Measurements from ENCODE around the gene YPEL3. TPM values are rescaled to one million over a fixed set of nuclear protein-coding genes. Genes with fewer than 3 reads are reported as not detected.
A peak's percentile ranks its signal among the peaks of the same experiment; 100 is the strongest.

Gene YPEL3
- polyA plus RNA-seq, 3 donors from 2014 or later: 248 to 354 (median 284) TPM

- no peaks in the 10 kb centered on the region for H3K9me3 Mint-ChIP-seq
- no peak overlapping the region for H3K4me3 Mint-ChIP-seq
- no peak for DNase-seq
- peaks cover 9 to 15% of the 10 kb centered on the region in 2 donors for H3K4me1 Mint-ChIP-seq
- H3K27me3 Mint-ChIP-seq (ENCODE audit: low read depth in 3 of 3): peaks cover 0 to 4% (median 1%) of the 10 kb centered on the region in 3 donors
- peaks cover 4 to 28% (median 14%) of the 10 kb centered on the region in 3 donors for H3K36me3 Mint-ChIP-seq
- peak overlapping the region in 5 of 6 donors; percentile 17 to 75 (median 60) for H3K27ac Mint-ChIP-seq
Measured at GRCh38 chr16:30083216-30084055, 12.6 kb downstream of the YPEL3 start.

DNA sequence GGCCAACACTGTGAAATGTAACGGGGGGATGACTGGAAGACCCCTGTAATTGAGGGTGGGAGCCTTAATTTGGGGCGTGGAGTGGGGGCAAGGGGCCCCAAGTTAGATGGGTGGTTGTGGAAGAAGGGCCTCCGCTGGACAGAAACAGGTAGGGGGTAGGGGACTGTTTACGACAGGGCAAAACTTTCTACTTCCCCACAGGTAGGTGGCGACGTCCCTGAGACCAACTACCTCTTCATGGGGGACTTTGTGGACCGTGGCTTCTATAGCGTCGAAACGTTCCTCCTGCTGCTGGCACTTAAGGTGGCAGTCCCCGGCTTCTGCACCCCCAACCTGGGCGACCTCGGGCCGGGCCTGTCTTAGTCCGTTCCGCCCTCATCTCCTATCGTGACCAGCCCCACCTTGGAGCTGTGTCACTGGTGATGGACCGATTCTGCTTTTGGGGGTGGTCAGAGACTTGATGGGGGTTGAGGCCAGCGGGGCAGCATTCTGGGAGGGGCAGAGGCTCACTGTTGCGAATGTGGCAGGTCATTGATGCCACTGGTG lies 13.4 kb downstream of the YPEL3 start:
- Mint-ChIP-seq H3K9me3 (no peaks in the 10 kb centered on the region), H3K36me3 (peaks cover 4 to 27% (median 14%) of the 10 kb centered on the region in 3 donors), H3K27me3 (ENCODE audit: low read depth in 3 of 3) (peaks cover 0 to 2% (median 1%) of the 10 kb centered on the region in 3 donors), H3K4me3 (no peak overlapping the region), H3K4me1 (peaks cover 17 to 23% of the 10 kb centered on the region in 2 donors), H3K27ac (peak overlapping the region in 3 of 6 donors; percentile 52 to 75 (median 70))
- no peak for DNase-seq

DNA sequence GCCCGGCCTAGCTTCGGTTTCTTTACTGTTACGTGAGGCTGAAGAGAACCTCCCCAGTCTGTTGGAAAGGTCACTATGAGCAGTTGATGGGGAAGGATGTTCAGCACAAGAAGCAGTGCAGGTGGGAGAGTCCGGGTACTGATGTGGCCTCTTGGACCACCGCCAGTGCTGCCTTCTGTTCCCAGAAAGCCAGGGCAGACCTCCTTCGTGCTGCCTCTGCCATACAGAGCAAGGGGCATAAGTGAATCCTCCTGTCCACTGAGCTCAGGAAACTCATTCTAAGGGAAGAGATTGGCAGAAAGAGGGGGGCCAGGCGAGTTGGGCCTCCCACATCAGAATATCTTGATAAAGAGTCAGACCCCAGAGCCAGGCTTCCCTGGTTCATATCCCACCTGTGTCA lies 16.5 kb downstream of the YPEL3 start:
- H3K27ac Mint-ChIP-seq: peak overlapping the region in 4 of 6 donors; percentile 16 to 64 (median 30)
- peaks cover 4 to 24% (median 14%) of the 10 kb centered on the region in 3 donors for H3K36me3 Mint-ChIP-seq
- peaks cover 43 to 52% of the 10 kb centered on the region in 2 donors for H3K4me1 Mint-ChIP-seq
- no peaks in the 10 kb centered on the region for H3K9me3 Mint-ChIP-seq
- no peak for DNase-seq
- H3K27me3 Mint-ChIP-seq (ENCODE audit: low read depth in 3 of 3): peaks cover 7 to 14% (median 9%) of the 10 kb centered on the region in 3 donors
- H3K4me3 Mint-ChIP-seq: no peak overlapping the region

- Mint-ChIP-seq H3K36me3 (peaks cover 4 to 20% (median 10%) of the 10 kb centered on the region in 3 donors), H3K27me3 (ENCODE audit: low read depth in 3 of 3) (peaks cover 7 to 15% (median 9%) of the 10 kb centered on the region in 3 donors), H3K4me1 (peaks cover 42 to 52% of the 10 kb centered on the region in 2 donors), H3K4me3 (no peak overlapping the region), H3K9me3 (no peaks in the 10 kb centered on the region), H3K27ac (peak overlapping the region in 2 of 6 donors; percentile 22 to 36)
- DNase-seq: no peak
Measured at GRCh38 chr16:30078744-30079143, 17.3 kb downstream of the YPEL3 start.

GRCh38 chr16:30077656-30078055 lies 18.4 kb downstream of the YPEL3 start:
- peak overlapping the region; percentile 52 to 99 (median 96) for H3K27ac Mint-ChIP-seq
- H3K4me1 Mint-ChIP-seq: peaks cover 40 to 52% of the 10 kb centered on the region in 2 donors
- H3K36me3 Mint-ChIP-seq: peaks cover 4 to 15% (median 6%) of the 10 kb centered on the region in 3 donors
- H3K27me3 Mint-ChIP-seq (ENCODE audit: low read depth in 3 of 3): peaks cover 7 to 15% (median 9%) of the 10 kb centered on the region in 3 donors
- H3K9me3 Mint-ChIP-seq: no peaks in the 10 kb centered on the region
- H3K4me3 Mint-ChIP-seq: peak overlapping the region; percentile 89 to 96 (median 94)
- no peak for DNase-seq

GRCh38 chr16:30076276-30076791 lies 19.7 kb downstream of the YPEL3 start:
- DNase-seq: peak in 1 of 3 donors; percentile 11
- Mint-ChIP-seq H3K9me3 (no peaks in the 10 kb centered on the region), H3K27me3 (ENCODE audit: low read depth in 3 of 3) (peaks cover 7 to 16% (median 9%) of the 10 kb centered on the region in 3 donors), H3K4me3 (peak overlapping the region; percentile 89 to 96 (median 94)), H3K36me3 (peaks cover 0 to 14% (median 4%) of the 10 kb centered on the region in 3 donors), H3K27ac (peak overlapping the region; percentile 87 to 99 (median 97)), H3K4me1 (peaks cover 40 to 46% of the 10 kb centered on the region in 2 donors)

- Mint-ChIP-seq H3K27me3 (ENCODE audit: low read depth in 3 of 3) (peaks cover 7 to 16% (median 9%) of the 10 kb centered on the region in 3 donors), H3K36me3 (peaks cover 0 to 17% (median 4%) of the 10 kb centered on the region in 3 donors), H3K27ac (peak within 1 kb of the TSS; percentile 93 to 99 (median 98)), H3K4me1 (peaks cover 40 to 46% of the 10 kb centered on the region in 2 donors), H3K4me3 (peak within 1 kb of the TSS; percentile 89 to 96 (median 94)), H3K9me3 (no peaks in the 10 kb centered on the region)
- peak; percentile 92 to 93 (median 93) for DNase-seq
Measured at GRCh38 chr16:30075503-30076275, 20.3 kb downstream of the YPEL3 start, which contains the start of gene PPP4C. PPP4C (plus strand) TSS chr16:30075994; CDS start chr16:30076378, 384 bp downstream.

GRCh38 chr16:30070490-30070889 lies 25.5 kb downstream of the YPEL3 start:
- H3K4me1 Mint-ChIP-seq: peaks cover 31 to 33% of the 10 kb centered on the region in 2 donors
- no peak for DNase-seq
- H3K27ac Mint-ChIP-seq: peak overlapping the region in 2 of 6 donors; percentile 36 to 49
- H3K9me3 Mint-ChIP-seq: no peaks in the 10 kb centered on the region
- H3K36me3 Mint-ChIP-seq: peaks cover 7 to 29% (median 12%) of the 10 kb centered on the region in 3 donors
- no peak overlapping the region for H3K4me3 Mint-ChIP-seq
- H3K27me3 Mint-ChIP-seq (ENCODE audit: low read depth in 3 of 3): peaks cover 2 to 20% (median 5%) of the 10 kb centered on the region in 3 donors

DNA sequence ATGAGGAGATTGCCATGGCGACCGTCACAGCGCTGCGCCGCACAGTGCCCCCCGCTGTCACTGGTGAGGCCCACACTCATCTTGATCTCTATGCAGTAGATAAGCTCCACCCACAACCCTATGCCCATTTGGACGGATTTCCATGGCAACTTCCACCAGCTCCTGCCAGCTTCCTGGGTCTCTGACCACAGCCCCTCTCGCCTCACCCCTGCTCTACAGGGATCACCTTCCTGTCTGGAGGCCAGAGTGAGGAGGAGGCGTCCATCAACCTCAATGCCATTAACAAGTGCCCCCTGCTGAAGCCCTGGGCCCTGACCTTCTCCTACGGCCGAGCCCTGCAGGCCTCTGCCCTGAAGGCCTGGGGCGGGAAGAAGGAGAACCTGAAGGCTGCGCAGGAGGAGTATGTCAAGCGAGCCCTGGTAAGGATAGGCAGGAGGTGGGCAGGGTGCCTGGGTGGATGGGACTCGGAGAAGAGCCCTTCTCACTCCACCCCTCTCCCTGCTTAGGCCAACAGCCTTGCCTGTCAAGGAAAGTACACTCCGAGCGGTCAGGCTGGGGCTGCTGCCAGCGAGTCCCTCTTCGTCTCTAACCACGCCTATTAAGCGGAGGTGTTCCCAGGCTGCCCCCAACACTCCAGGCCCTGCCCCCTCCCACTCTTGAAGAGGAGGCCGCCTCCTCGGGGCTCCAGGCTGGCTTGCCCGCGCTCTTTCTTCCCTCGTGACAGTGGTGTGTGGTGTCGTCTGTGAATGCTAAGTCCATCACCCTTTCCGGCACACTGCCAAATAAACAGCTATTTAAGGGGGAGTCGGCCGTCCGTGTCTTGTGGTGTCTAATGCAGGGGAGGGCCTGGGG lies 26.2 kb downstream of the YPEL3 start:
- no peak for DNase-seq
- Mint-ChIP-seq H3K9me3 (no peaks in the 10 kb centered on the region), H3K27me3 (ENCODE audit: low read depth in 3 of 3) (peaks cover 4 to 21% (median 6%) of the 10 kb centered on the region in 3 donors), H3K27ac (peak overlapping the region in 4 of 6 donors; percentile 19 to 49 (median 42)), H3K36me3 (peaks cover 7 to 29% (median 12%) of the 10 kb centered on the region in 3 donors), H3K4me3 (peak overlapping the region in 1 of 5 donors; percentile 33), H3K4me1 (peaks cover 25 to 29% of the 10 kb centered on the region in 2 donors)

DNA sequence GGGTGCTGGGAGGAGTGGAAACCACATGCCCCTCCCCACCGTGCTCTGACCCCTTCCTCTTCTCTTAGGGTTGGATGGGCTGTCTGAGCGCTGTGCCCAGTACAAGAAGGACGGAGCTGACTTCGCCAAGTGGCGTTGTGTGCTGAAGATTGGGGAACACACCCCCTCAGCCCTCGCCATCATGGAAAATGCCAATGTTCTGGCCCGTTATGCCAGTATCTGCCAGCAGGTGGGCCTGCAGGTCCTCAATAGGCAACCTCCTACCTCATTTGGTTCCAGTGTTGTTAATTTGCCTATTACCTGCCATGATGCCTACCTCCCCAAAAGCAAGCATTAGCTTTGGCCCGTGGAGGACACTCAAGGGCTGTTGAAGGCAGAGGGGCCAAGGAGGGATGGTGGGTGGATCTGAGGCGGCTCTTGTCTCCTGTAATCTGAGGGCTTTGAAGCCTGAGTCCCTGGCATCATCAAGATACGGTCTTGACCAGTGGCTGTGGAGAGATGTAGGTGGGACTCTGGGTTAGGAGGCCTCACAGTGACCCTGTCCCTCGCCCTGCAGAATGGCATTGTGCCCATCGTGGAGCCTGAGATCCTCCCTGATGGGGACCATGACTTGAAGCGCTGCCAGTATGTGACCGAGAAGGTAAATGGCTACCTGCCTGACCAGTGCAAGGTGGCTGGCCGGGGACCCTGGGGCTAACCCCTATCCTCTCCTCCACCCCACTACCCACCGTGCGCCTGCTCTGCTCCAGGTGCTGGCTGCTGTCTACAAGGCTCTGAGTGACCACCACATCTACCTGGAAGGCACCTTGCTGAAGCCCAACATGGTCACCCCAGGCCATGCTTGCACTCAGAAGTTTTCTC lies 27.0 kb downstream of the YPEL3 start:
- Mint-ChIP-seq H3K4me3 (peak overlapping the region; percentile 40 to 70 (median 59)), H3K27me3 (ENCODE audit: low read depth in 3 of 3) (peaks cover 6 to 21% (median 12%) of the 10 kb centered on the region in 3 donors), H3K9me3 (no peaks in the 10 kb centered on the region), H3K36me3 (peaks cover 7 to 29% (median 12%) of the 10 kb centered on the region in 3 donors), H3K4me1 (peaks cover 26 to 29% of the 10 kb centered on the region in 2 donors), H3K27ac (peak overlapping the region; percentile 66 to 89 (median 85))
- DNase-seq: peak; percentile 55 to 57 (median 56)

- H3K4me3 Mint-ChIP-seq: peak overlapping the region; percentile 40 to 70 (median 59)
Measured at GRCh38 chr16:30068333-30068732, 27.7 kb downstream of the YPEL3 start.

More at GRCh38 chr16:30068333-30068732, 27.7 kb downstream of the YPEL3 start:
- Mint-ChIP-seq H3K4me1 (peaks cover 30 to 36% of the 10 kb centered on the region in 2 donors), H3K9me3 (no peaks in the 10 kb centered on the region), H3K36me3 (peaks cover 7 to 29% (median 12%) of the 10 kb centered on the region in 3 donors), H3K27me3 (ENCODE audit: low read depth in 3 of 3) (peaks cover 6 to 22% (median 13%) of the 10 kb centered on the region in 3 donors), H3K27ac (peak overlapping the region; percentile 66 to 89 (median 81))
- no peak for DNase-seq
